BLaER1 treated with 17β-estradiol and CSF1 and Interleukin-3, amounts not matched to agents 10 nM and 100 nM (cell line): Measurements from ENCODE around the gene ARL8A.

Experiments
- H3K27ac ChIP-seq, 11 experiments: shearing (Covaris generic); formaldehyde crosslinking; 2 replicates each; pipeline ENCODE4 v1.8.1; 2022
- H3K27me3 ChIP-seq, 11 experiments: shearing (Covaris generic); formaldehyde crosslinking; 2 replicates each; pipeline ENCODE4 v1.8.1; 2022
- H3K36me3 ChIP-seq, 11 experiments: shearing (Covaris generic); formaldehyde crosslinking; 2 replicates each; pipeline ENCODE4 v1.8.1; 2022
- H3K4me1 ChIP-seq, 10 experiments: shearing (Covaris generic); formaldehyde crosslinking; 2 replicates each; pipeline ENCODE4 v1.8.1; 2022
- H3K4me2 ChIP-seq, 11 experiments: shearing (Covaris generic); formaldehyde crosslinking; 2 replicates each; pipeline ENCODE4 v1.8.1; 2022
- H3K4me3 ChIP-seq, 10 experiments: shearing (Covaris generic); formaldehyde crosslinking; 2 replicates each; pipeline ENCODE4 v1.8.1; 2022
- H3K9ac ChIP-seq, 11 experiments: shearing (Covaris generic); formaldehyde crosslinking; 2 replicates each; pipeline ENCODE4 v1.8.1; 2022
- H3K9me3 ChIP-seq, 11 experiments: shearing (Covaris generic); formaldehyde crosslinking; replicated peaks in 1 of 11; 2 replicates each; pipeline ENCODE4 v1.8.1; 2022
- H4K20me1 ChIP-seq, 11 experiments: shearing (Covaris generic); formaldehyde crosslinking; 2 replicates each; pipeline ENCODE4 v1.8.1; 2022
- Cebpa-rat ChIP-seq, 11 experiments: shearing (Covaris generic); IDR thresholded peaks; 2 replicates each; pipeline ENCODE4 v1.8.1; 2022

The ARL8A gene

DNA sequence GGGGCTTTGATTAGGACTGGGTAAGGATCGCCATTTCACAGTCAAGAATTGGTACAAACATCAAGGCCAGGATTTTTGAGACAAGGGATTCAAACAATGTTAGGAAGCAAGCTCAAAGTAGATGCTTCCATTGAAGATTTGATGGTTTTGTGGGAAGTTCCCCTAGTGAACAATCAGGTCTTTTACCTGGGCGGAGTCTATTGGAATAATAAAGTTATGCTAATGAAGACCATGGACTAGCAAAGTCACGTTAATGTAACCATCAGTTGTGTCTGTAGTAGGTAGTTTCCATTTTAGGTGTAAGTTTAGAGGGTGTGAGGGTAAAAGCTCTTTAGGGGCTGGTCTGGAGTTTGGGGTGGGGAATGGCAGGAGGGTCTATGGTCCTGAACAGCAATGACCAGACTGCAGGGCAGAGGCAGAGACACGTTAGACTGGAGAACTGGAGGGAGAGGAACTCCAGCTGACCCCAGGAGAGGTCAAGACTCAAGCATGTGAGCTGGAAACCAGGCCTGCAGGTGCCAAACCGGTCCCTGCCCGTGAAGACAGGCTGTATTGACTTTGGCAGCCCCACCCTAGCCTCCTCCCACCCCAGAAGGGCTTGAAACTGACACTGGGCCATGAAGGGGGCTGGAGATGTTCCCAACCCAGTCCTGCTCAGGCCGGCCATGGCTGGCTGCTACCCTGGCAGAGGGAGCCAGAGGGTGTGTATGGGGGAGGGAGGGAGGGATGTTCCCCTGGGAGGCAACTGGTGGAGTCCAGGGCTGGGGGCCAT lies 57.8 kb downstream of the ARL8A start:
- Histone ChIP-seq H3K27ac (no peak overlapping the region), H3K9ac (no peak overlapping the region), H3K9me3 (no peaks in the 10 kb centered on the region), H3K4me3 (no peak overlapping the region), H3K4me2 (no peak overlapping the region), H4K20me1 (no peaks in the 10 kb centered on the region), H3K36me3 (no peaks in the 10 kb centered on the region), H3K27me3 (no peaks in the 10 kb centered on the region), H3K4me1 (peaks cover 0 to 4% (median 0%) of the 10 kb centered on the region in 10 experiments; a peak in 1 of 20 replicates)
- no peak for TF ChIP-seq Cebpa-rat (IDR thresholded peaks at IDR 0.05)

DNA sequence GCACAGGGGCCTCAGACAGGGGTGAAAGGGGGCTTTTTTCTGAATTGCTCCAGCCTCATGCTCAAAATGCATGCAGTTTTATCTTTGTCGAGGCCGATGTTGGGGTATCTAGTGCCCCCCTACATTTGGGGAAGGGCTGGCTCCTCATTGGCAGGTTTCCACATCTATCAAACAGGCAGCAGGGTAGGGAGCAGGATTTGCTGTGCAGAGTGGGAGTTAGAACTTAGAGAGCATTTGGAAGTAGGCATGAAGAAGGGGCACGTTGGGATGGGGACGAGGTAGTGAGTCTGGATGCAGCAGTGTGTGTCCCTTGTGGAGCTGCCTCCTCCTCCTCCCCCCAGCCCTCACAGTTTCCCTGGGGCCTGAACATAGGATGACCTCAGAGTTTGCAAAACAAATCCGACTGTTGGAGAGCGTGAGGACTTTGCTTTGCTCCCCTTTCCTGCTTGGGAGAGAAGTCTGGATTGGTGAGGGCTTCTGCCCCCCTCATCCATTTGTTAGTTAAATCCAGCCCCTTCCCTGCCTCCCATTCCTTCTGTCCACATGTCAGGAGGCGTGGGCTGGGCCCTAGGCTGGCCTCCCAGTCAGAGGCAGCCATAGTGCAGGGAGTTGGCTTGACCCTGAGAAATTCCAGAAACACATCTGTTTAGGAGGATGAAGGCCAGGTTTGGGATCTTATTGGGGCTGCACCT lies 58.7 kb downstream of the ARL8A start:
- Histone ChIP-seq H3K9me3 (no peaks in the 10 kb centered on the region), H3K27ac (no peak overlapping the region), H4K20me1 (no peaks in the 10 kb centered on the region), H3K4me2 (no peak overlapping the region), H3K4me3 (no peak overlapping the region), H3K27me3 (no peaks in the 10 kb centered on the region), H3K36me3 (no peaks in the 10 kb centered on the region), H3K9ac (no peak overlapping the region), H3K4me1 (peaks cover 0 to 4% (median 0%) of the 10 kb centered on the region in 10 experiments; a peak in 1 of 20 replicates)
- no peak for TF ChIP-seq Cebpa-rat (IDR thresholded peaks at IDR 0.05)

DNA sequence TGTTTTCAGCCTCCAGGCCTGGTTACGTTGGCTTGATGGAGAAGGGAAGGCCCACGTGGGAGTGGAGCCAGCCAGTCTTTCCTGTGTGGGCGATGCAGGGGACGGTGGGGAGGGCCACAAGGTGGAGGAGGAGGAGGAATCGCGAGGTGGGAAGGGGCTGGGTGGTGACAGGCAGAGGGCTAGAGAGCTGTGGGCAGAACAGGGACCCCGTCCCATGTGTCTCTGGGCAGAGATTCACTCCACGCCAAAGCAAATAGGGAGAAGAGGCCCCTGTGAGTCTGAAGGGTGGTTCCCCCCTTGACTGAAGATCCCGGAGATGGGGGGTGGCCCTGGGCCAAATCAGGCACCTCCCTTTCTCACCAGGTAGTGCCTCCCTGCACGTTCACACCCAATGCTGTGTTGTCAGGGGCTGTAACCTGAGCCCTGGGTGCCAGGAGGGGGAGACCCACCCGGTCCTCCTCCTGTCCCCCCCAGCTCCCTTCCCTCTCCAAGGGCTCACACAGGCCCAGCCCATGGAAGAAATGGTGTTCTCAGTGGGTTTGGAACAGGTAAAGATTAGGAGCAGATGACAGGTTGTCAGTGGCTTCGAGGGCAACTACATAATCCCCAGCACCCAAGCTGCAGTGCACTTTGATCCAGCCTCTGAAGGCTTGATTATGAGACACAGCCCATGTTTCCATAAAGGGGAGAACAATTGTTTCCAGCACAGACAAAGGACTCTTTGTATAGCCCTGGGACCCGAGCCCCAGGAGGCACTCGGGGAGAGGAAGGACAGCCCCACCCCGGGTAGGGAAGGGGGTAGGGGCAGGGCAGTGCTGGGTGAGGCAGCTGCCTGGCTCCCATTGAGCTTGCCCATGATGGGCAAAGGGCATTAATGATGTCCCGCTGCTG lies 59.5 kb downstream of the ARL8A start:
- Histone ChIP-seq H3K27ac (no peak overlapping the region), H3K4me1 (peaks cover 0 to 4% (median 0%) of the 10 kb centered on the region in 10 experiments; a peak in 1 of 20 replicates), H3K9ac (no peak overlapping the region), H3K9me3 (no peaks in the 10 kb centered on the region), H3K4me2 (no peak overlapping the region; a peak in 1 of 22 replicates), H4K20me1 (no peaks in the 10 kb centered on the region), H3K4me3 (no peak overlapping the region), H3K27me3 (no peaks in the 10 kb centered on the region), H3K36me3 (no peaks in the 10 kb centered on the region)
- TF ChIP-seq Cebpa-rat (IDR thresholded peaks at IDR 0.05): no peak
